Measurements from ENCODE around the gene CALML6. TPM values are rescaled to one million over a fixed set of nuclear protein-coding genes. Genes with fewer than 3 reads are reported as not detected.
A peak's percentile ranks its signal among the peaks of the same experiment; 100 is the strongest.
"Not testable (repeated sequence)": the region's sequence is repeated elsewhere in the genome, so short reads cannot be mapped to it uniquely, and the experiment has no call there.

CALML6 gene, protein sequence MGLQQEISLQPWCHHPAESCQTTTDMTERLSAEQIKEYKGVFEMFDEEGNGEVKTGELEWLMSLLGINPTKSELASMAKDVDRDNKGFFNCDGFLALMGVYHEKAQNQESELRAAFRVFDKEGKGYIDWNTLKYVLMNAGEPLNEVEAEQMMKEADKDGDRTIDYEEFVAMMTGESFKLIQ
- not detected in 2 replicates for total RNA-seq (2014; rRNA removed; shearing (Covaris generic))

DNA sequence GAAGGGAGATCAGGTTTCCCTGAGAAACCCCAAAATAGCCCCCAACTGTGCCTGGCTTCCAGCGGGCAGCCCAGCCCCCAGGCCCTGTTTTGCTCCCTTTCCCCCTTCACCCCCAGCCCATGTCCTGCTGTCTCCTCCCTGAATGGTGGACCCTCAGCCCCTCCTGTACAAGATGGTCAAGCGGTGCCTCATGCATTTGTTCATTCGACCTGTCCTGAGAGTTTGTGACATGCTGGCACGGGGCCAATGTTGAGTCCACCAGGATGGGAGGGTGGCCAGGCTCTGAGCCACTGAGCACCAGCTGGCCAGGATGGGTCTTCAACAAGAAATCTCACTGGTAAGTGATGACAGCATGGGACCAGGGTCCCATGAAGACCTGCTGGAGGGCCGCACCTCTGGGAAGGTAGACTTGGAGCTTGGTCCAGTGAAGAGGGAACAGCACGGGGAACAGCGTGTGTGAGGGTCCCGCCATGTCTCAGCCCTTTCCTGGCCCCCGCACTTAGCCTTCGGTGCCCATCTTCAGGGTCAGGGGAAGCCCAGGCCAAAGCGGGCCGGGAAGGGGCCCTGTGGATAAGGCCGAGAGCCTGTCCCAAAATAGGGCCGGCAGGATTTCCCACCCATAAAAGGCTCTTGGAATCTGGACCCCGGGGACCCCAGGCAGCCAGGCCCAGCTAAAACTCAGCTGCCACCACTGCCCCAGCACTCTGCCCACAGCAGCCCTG, at the start of gene CALML6:
Gene CALML6 (plus strand): TSS at position 290 of the 722 bp plus-strand sequence. CDS start 21 bp downstream, at position 311.
- no peak for DNase-seq (ENCODE audit: low read depth)

DNA sequence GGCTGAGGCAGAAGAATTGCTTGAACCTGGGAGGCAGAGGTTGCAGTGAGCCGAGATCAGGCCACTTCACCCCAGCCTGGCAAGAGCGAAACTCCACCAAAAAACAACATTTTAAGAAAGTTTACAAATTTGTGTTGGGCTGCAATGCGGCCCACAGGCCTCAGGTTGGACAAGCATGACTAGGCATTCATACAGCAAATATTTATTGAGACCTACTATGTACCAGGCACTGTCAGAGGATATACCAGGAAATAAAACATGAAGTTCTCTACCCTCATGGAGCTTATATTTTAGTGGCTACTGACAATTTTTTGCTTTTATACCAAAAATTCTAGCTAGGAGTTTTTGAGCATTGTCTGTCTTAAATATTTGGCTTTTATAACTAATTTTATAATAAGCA, 47.9 kb upstream of the CALML6 start:
- no peak for DNase-seq (ENCODE audit: low read depth)

DNA sequence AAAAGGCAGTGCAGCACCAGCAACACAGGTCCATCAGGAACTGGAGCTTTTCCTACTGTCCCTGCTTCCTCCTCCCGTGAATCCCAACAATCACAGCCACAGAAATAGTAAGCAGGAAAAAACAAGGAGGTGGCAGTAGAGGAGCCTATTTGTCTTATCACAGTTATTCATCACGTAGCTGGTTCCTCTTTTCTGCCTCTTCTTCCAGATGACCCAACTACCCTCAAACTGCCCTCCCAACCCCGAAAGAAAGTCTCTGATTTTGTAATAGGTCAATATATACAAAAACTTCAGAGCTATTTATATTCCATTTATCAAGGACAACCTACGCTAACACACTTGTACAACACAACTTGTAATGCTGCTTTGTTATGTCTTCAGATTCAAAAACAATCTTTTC, 45.6 kb upstream of the CALML6 start:
- no peak for DNase-seq (ENCODE audit: low read depth)

DNA sequence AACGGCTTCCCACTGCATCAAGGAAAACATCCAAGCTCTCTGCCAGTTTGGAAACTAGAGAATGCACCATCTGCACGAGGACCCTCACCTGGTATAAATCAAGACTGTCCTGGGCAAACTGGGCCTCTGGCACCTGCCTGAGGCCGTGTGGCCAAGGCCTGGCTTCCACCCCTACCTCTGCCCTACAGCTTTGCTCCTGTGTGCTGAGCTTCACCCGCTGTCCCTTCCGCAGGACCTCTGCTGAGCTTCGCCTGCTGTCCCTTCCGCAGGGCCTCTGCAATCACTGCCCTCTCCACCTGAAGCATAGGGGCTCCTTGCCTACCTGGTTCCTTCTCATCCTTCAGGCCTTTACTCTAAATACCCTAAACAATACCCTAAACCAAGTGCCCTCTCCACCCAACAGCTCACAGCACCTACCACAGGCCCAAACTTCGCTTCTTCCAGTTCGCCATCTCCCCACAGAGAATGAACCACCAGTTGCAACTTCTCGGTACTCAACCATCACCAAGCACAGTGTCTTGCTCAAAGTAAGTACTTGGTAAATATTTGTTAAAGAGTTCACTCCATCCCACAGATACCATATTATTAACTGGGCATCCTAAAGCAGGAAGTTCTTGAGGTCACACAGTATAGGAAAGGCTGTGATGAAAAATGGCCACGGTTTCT, 42.6 kb upstream of the CALML6 start:
- no peak for DNase-seq (ENCODE audit: low read depth)

DNA sequence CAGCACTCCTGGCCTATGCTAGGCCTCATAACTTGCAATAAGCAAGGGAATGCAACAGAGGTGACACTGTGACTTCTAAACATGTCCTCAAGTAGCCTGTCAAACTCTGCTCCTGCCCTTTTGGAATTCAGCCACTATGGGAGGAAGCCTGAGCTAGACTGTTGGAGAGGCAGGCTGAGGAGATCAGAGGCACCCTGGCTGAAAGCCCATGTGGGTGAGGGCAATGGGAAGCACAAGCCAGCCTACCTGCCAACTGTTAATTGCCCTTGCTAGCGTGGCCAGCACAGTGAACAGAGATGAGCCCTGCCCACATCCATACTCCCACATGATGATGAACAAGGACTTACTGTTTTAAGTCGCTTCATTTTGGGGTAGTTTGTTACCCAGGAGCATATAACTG, 41.9 kb upstream of the CALML6 start:
- DNase-seq (ENCODE audit: low read depth), result peak; percentile 22

DNA sequence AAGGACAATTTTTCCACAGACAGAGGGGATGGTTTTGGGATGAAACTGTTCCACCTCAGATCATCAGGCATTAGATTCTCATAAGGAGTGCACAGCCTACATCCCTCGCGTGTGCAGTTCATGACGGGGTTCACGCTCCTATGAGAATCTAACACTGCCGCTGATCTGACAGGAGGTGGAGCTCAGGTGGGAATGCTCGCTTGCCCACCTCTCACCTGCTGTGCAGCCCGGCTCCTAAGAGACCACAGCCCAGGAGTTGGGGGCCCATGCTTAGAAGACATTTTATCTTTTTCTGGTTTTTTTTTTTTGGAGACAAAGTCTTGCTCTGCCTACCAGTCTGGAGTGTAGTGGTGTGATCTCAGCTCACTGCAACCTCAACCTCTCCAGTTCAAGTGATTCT, 40.2 kb upstream of the CALML6 start:
- DNase-seq (ENCODE audit: low read depth), result no peak

DNA sequence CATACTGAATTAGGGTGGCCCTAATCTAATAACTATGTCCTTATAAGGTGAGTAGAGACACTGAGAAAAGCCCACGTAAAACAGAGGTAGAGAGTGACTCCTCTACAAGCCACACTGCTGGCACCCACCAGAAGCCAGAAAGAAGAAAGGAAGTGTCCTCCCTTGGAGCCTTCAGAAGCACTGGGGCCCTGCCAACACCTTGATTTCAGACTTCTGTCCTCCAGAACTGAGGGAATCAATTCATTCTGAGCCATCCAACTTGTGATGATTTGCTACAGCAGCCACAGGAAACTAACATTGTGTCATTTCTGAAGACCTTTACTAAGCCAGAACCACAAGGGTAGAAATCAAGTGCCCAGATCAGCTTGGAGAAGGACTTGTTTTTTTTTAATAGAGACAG, 39.1 kb upstream of the CALML6 start:
- DNase-seq (ENCODE audit: low read depth), result no peak

DNA sequence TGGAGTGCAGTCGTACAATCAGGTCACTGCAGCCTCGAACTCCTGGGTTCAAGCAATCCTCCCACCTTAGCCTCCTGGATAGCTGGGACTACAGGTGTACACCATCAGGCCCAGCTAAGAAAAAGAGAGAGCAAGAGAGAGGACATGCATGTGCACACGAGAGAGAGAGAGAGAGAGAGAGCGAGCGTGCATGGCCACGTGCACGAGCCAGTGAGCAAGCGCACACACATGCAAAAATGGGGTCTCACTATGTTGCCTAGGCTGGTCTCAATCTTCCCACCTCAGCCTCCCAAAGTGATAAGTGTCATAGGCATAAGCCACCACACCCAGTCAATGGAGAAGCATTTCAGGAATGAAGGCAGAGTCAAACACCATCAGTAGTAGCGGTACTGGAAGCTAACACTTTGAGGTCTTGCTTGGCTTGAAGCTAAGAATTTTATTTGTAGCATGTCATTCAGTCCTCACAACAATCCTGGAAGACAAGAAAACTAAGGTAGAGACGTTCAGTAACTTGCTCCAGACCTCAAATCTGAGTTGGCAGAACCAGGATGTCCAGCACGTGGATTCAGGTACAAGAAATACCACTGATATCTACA, 38.6 kb upstream of the CALML6 start:
- peak; percentile 38 for DNase-seq (ENCODE audit: low read depth)

DNA sequence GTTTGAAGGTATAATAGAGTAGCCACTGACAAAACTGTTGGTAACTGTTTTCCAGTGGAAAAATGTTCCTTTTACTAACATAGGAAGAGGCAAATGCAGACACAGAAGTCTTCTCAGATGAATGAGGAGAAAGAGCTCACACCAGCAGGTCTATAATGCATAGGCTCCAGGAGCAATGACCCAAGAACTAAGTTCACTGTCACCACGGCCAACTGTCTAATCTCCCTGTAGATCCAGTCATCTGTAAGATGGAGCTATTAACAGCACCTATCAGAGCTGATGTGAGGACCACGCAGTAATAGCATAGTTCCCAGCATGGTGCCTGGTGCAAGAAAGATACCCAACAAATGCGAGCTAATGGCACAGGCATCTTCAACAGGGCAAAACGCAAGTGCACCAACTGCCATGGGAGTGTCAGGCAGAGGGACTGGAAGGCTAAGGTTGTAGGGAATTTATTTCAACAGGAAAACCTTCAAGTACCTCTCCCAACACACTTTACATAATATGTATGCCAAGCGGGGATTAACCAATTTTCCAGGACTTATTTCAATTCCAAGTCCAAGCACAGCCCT, 37.1 kb upstream of the CALML6 start:
- no peak for DNase-seq (ENCODE audit: low read depth)

DNA sequence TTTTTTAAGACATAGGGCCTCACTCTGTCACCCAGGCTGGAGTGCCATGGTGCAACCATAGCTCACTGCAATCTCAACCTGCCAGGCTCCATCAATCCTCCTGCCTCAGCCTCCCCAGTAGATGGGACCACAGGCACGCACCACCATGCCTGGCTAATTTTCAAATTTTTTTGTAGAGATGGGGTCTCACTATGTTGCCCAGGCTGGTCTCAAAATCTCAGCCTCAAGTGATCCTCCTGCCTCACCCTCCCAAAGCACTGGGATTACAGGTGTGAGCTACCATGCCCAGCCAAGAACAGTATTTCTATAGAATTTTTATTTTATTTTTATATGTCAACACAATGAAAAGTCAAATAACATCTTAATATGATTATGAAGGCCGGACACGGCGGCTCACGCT, 35.1 kb upstream of the CALML6 start:
- DNase-seq (ENCODE audit: low read depth), result no peak

DNA sequence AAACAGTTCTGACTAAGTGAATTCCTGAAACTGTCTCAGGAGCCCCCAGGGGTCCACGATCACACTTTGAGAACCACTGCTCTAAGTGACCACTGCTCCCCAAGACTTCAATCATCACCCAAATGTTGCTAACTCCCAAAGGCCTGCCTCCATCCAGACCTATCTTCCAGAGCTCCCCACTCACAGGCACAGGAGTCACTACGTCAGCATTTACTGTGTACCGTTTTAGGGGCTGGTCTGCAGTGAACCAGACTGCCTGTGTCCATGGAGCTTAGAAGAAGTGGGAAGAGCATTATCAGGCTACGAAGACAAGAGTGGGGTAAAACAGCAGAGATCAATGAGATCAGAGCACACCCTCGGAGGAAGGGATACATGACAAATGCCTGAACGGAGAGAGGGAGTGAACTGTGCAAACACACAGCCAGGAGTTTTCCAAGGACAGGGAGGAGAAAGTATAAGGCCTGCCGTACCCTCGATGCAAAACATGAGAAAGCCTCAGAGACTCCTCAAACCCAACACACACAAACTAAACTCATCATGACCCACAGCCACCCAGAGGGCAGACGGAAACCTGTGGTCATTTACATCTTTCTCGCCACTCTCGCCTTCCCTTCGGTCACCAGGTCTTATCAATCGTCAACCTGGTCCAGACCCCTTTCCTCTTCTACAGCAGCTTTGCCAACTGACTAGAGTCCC, 34.3 kb upstream of the CALML6 start:
- DNase-seq (ENCODE audit: low read depth), result no peak

DNA sequence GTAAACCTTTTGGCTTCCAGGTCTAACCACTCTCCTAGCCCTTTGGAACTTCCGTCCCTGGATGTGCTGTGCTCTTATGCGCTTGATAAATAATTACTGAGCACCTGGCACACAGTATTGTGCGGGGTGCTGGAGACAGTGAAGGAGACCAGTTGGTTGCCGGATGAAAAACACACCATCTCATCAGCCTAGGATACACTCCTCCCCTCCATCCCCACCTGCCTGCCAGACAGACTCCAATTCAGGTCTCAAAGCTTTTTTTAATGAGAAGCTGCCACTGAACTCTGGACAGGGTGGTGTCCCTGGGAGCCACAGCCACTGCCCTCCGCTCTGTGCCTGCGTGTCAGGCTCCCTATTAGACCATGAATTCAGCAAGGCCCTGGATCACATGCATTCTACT, 33.3 kb upstream of the CALML6 start:
- DNase-seq (ENCODE audit: low read depth), result no peak

DNA sequence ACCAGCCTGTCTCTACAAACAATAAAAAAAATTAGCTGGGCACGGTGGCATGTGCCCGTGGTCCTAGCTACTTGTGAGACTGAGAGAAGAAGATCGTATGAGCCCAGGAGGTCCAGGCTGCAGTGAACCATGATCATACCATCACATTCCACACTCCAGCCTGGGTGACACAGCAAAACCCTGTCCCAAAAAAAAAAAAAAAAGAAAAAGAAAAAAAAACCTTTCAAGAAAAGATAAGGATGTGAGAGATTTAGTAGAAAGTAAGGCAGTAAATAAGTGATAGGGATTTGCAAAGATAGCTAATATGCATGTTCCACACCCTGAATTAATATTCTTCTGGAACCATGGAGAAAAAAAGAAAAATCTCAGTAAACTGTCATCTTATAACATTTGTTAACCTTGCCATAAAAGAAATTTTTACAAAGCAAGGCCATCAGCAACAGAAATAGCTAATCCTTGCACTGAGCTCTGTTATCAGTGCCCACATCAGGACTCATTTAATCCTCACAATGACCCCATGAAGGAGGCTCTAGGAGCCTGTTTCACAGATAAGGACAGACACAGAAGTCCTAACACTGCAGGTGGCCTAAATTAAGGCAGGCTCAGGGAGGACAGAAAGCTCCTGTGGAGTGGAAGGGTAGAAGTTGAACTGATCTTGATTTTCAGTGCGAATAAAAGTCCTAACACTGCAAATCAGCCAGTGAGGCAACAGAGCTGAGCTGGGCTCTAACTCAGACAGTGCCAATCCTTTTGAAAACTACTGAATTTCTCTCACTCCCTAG, 31.8 kb upstream of the CALML6 start:
- DNase-seq (ENCODE audit: low read depth), result no peak

DNA sequence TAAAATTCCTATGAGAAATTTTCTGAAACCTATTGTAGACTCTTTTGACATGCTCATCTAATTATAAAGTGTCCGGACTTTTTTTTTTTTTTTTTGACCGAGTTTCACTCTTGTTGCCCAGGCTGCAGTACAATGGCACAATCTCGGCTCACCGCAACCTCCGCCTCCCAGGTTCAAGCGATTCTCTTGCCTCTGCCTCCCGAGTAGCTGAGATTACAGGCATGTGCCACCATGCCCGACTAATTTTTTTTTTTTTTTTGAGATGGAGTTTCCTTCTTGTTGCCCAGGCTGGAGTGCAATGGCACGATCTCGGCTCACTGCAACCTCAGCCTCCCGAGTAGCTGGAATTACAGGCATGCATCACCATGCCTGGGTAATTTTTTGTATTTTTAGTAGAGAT, 31.2 kb upstream of the CALML6 start:
- DNase-seq (ENCODE audit: low read depth), result not testable (repeated sequence)

DNA sequence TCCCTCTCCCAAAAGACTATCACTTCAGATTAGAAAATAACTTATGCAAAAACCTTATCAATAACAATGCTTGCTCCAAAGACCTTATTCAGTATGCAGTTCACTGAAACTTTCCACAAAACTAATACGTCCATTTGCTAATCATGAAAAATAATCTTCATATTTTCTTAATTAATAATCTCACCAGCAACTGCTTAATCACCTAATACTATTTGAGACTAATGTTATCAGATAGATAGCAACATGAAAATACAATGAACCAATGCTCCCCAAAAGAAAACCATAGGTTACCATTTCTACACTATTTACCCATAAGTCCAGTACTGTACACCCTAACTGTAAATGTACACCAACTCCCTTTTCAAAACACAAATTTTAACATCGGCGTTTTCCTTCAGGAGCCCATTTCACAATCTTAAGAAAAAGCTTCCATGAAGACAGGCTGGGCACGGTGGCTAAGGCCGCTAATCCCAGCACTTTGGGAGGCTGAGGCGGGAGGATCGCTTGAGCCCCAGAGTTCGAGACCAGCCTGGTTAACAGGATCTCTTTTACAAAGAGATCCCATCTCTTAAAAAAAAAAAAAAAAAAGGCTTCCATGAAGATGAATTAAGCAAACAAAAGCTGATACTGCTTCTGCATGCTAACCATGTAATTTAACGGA, 25.8 kb upstream of the CALML6 start:
- DNase-seq (ENCODE audit: low read depth), result no peak

DNA sequence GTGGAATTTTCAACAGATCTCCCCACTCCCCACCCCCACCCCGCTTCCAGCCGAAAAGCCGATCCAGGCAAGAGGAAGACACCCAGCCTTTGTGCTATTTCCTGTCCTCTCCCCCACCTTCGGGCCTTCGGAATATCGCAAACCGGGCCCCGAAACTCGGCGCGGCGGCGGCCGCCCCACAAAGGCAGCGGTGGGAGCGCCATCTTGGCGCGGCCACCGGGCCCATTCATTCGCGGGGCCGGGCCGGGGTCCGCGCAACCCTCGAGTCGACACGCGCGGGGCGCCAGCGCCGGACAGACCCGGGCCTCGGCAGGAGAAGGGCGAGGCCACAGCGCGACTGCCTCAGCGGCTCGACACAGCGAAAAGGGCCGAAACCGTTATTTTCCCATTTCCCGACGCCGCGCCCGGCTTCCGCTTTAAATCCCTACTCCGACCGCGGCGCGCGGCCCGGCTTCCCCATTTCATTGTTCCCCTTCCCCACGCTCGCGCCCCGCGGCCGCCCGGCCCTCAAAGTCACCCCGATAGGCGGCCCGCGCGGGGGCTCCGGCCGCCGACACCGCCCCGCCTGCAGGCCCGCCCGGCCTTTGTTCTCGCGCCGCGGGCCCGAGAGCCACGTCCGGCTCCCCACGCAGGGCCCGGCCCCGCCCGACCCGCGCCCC, 25.1 kb upstream of the CALML6 start:
- DNase-seq (ENCODE audit: low read depth), result peak; percentile 51

DNA sequence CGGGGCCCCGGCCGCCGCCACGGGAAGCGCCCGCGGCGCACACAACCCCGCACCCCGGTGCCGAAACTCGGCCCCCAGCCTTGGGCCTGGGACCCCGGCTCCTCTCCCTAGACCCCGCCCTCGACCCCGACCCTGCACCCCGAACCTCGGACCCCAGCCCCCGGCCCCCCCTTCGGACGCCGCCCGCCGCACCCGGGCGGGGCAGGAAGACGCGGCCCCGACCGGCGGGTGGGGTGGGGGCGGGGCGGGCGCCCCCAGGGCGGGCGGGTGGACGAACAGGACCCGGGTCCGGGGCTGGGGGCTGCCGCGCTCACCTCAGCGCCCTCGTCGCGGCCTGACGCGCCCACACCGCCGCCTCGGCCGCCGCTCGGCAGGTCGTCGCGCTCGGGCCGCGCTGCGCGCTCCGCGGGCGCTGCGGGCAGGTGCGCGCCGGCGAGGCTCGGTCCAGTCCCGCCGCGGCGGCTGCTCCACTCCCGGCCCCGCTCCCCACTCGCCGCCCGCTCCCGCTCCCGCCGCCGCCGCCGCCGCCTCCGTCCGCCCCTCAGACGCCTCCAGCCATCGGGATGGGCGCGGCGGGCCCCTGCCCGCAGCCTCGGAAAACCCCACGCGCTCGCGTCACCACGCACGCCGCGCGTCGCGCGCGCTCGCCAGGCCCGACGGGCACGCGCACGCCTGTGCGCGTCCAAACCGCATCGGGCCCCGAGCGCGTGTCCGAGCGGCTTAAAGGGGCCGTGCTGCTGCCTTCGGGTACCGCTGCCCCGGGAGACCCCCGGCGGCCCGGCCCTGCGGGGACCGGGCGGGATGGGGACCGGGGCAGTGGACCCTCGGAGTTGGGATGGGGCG, 24.3 kb upstream of the CALML6 start, which contains the start of gene GNB1:
Gene GNB1 (minus strand): TSS at position 582 of the 843 bp plus-strand sequence. CDS start 65,634 bp downstream, outside the sequence.
- DNase-seq (ENCODE audit: low read depth), result peak; percentile 86

DNA sequence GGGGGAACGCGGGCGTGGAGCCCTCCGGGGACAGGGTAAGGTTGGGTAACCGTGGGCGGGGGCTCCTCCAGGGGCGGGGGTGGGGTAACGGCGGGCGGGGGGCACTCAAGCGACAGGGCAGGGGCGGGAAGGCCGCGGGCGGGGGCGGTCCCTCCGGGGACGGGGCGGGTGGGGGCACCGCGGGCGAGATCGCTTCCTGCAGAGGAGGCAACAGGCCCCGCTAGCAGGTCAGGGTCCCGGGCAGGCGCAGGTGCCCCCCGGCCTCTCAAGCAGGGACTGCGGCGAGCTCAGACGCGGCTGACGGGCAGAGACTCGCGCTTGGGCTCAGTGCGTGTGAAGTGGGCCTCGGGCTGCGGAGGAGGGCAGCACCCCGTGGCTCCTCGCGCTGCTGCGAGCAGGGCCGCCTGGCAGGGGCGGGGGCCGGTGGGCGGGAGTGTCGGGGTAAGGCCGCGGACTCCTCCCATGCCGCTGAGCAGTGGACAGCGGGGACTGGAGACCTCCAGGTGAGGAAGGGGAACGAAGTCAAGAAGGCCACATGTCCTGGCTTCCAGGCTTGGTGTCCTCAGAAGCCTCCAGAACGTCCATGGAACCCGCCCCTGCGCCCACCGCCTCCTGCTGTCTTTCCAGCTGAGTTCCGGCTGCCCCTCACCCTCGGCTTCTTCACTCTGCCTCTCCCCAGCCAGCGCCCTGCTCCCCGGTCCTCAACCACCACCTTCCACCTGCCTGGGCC, 23.5 kb upstream of the CALML6 start:
- DNase-seq (ENCODE audit: low read depth), result peak; percentile 54

All from M059J (cell line).